Right lobe of liver (tissue), 6 donors: ENCODE data around the gene PRAF2. TPM values are rescaled to one million over a fixed set of nuclear protein-coding genes. Genes with fewer than 3 reads are reported as not detected.
A peak's percentile ranks its signal among the peaks of the same experiment; 100 is the strongest.

Experiments
- ATAC-seq, 4 donors: fragments of 200-7000 bp; cut with Tn5 transposase; one replicate each; pipeline ENCODE4 v1.9.1; 2020; ENCODE audit warnings: mild to moderate bottlenecking in 4 of 4, moderate library complexity in 4 of 4
- DNase-seq, 3 donors: peaks; one replicate each; pipeline ENCODE4 v3.0.0-alpha.2; 2020
- H3K27ac ChIP-seq, 3 donors: fragments of 200-600 bp; one replicate each; pipeline ENCODE4 v1.8.0; 2022
- H3K27me3 ChIP-seq, 2 donors: fragments of 200-600 bp; one replicate each; pipeline ENCODE4 v1.8.0; 2022
- H3K36me3 ChIP-seq, 4 donors: fragments of 200-600 bp; sonication (generic) in 1 of 4; one replicate each; pipeline versions ENCODE4 v1.5.1 to v1.8.0; 2017 to 2022; ENCODE audit warnings: control low read depth in 1 of 4
- H3K4me1 ChIP-seq, 4 donors: fragments of 200-600 bp; sonication (generic) in 1 of 4; one replicate each; pipeline versions ENCODE4 v1.5.1 to v1.8.0; 2017 to 2022; ENCODE audit warnings: control low read depth in 1 of 4
- H3K4me3 ChIP-seq, 3 donors: fragments of 200-600 bp; one replicate each; pipeline ENCODE4 v1.8.0; 2022
- H3K9me3 ChIP-seq, 4 donors: fragments of 200-600 bp; sonication (generic) in 1 of 4; one replicate each; pipeline versions ENCODE4 v1.5.1 to v1.8.0; 2017 to 2022; ENCODE audit warnings: control low read depth in 1 of 4
- POLR2A ChIP-seq: fragments of 450-650 bp; IDR thresholded peaks from one replicate; pipeline ENCODE4 v1.6.1; 2017; ENCODE audit warnings: antibody characterized with exemption, mild to moderate bottlenecking
- WGBS: methylation state at CpG from one replicate; pipeline ENCODE4 v1.1.6; 2018; ENCODE audit warnings: low coverage, low lambda C conversion rate; ENCODE audit not compliant: insufficient coverage; ENCODE audit errors: missing lambda C conversion rate; 5-methylcytosine and 5-hydroxymethylcytosine counted together
- intact Hi-C, 2 donors: fragments of 100-400 bp; cut with DNase I; formaldehyde crosslinking; loops; one replicate each; pipeline versions ENCODE4 v1.11.2 to v1.14.1; 2022
- total RNA-seq, 6 experiments: library from RNA; depleted of rRNA in 2 of 6; stranded (reverse); fragments of >200 nt in 2 of 6; fragmentation: NEBNext Ultra II Directional in 3 of 6; extraction: Animal tissue kit (Norgen Biotek cat#: 25700) in 3 of 6; gene quantifications; one replicate each; pipeline versions ENCODE4 v1.1.0 to v1.2.4, GENCODE V29; 2016 to 2023
- TF ChIP-seq, protein P1 (sequence below), 4 donors: fragments of 200-600 bp in 3 of 4; fragments of 450-650 bp in 1 of 4; IDR thresholded peaks; one replicate each; pipeline versions ENCODE4 v1.5.1 to v1.8.0; 2016 to 2022; ENCODE audit warnings: antibody characterized with exemption in 4 of 4, mild to moderate bottlenecking in 2 of 4
- donor health status: DM: no; HTN: yes; CAD: no.
- donor health status: DM: no; HTN: no; CAD: no.
- donor health status: DM: no; HTN: no; CAD: no.
- donor health status: DM: no; HTN: yes; CAD: no.
- donor health status: DM: no; HTN: yes; CAD: no.

The PRAF2 gene
- total RNA-seq, 6 experiments from 2014 or later = 3.1 to 11.2 (median 5.1) TPM

DNA sequence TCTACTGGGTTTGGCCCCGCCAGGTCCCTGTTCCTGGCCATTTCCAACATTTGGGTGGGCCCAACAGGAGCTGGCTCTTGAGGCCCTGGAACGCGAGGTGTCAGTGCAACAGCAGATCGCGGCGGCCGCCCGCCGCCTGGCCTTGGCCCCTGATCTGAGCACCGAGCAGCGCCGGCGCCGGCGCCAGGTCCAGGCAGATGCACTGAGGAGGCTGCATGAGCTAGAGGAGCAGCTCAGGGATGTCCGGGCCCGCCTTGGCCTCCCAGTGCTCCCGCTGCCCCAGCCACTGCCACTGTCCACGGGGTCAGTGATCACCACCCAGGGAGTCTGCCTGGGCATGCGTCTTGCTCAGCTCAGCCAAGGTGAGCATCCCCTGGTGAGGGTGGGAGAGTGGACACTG is 9.5 kb downstream of the PRAF2 start:
- ATAC-seq (no peak), DNase-seq (no peak)
- no peaks in the 10 kb centered on the region for H3K36me3 ChIP-seq
- no peak overlapping the region for H3K4me3 ChIP-seq
- H3K27ac ChIP-seq = no peak overlapping the region
- H3K9me3 ChIP-seq = no peaks in the 10 kb centered on the region
- TF ChIP-seq POLR2A = no peak
- TF ChIP-seq, protein P1, sequence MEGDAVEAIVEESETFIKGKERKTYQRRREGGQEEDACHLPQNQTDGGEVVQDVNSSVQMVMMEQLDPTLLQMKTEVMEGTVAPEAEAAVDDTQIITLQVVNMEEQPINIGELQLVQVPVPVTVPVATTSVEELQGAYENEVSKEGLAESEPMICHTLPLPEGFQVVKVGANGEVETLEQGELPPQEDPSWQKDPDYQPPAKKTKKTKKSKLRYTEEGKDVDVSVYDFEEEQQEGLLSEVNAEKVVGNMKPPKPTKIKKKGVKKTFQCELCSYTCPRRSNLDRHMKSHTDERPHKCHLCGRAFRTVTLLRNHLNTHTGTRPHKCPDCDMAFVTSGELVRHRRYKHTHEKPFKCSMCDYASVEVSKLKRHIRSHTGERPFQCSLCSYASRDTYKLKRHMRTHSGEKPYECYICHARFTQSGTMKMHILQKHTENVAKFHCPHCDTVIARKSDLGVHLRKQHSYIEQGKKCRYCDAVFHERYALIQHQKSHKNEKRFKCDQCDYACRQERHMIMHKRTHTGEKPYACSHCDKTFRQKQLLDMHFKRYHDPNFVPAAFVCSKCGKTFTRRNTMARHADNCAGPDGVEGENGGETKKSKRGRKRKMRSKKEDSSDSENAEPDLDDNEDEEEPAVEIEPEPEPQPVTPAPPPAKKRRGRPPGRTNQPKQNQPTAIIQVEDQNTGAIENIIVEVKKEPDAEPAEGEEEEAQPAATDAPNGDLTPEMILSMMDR (IDR thresholded peaks at IDR 0.05) = no peak
- intact Hi-C loops = no loop called here
- H3K27me3 ChIP-seq = no peaks in the 10 kb centered on the region
- WGBS = no CpG with 5 or more reads among the region's 20 CpGs
- no peaks in the 10 kb centered on the region for H3K4me1 ChIP-seq

DNA sequence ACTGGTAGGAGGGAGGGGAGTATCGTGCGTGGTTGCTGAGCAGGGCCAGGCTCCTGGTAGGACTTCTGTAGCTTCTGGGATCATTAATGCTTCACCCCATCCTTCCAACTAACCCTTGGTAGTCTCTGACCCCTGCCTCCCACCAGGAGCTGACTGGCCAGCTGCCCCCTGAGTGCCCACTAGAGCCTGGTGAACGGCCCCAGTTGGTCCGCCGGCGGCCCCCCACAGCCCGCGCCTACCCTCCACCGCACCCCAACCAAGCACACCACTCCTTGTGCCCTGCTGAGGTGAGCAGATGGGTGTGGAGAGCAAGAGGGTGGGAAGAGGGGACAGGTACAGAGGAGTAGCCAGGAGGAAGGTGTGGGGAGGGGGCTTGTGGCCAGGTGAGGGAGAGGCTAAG is 10.1 kb downstream of the PRAF2 start:
- ATAC-seq (no peak), DNase-seq (no peak)
- Histone ChIP-seq H3K4me1 (no peaks in the 10 kb centered on the region), H3K27me3 (no peaks in the 10 kb centered on the region), H3K9me3 (no peaks in the 10 kb centered on the region), H3K27ac (no peak overlapping the region), H3K36me3 (no peaks in the 10 kb centered on the region), H3K4me3 (no peak overlapping the region)
- 95% methylated on average over 6 of the region's 9 CpGs for WGBS
- intact Hi-C loops = no loop called here
- TF ChIP-seq, protein P1 (IDR thresholded peaks at IDR 0.05) = no peak
- TF ChIP-seq POLR2A = no peak

DNA sequence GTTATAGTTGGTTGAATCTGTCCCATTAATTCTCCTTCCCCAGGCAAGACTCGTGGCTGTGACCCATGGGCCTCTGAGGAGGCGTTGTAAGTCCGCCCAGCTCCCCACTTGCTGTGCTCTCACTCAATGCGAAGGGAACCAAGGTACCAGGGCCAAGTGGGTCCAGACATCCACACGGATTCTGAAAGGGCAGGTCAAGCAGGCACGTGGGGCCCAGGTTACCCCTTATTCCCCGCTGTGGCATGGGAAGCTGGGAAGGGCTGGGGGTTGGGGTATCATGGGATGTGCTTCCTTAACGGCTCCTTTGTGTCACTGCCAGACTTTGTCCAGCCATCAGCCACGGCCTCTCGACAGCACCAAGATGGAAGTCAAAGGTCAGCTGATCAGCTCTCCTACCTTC is 11.9 kb downstream of the PRAF2 start:
- H3K36me3 ChIP-seq = no peaks in the 10 kb centered on the region
- TF ChIP-seq POLR2A = no peak
- TF ChIP-seq, protein P1 (IDR thresholded peaks at IDR 0.05) = no peak
- no peaks in the 10 kb centered on the region for H3K9me3 ChIP-seq
- no peaks in the 10 kb centered on the region for H3K4me1 ChIP-seq
- no peak overlapping the region for H3K4me3 ChIP-seq
- DNase-seq (no peak), ATAC-seq (no peak)
- 76% methylated on average over 5 of the region's 10 CpGs for WGBS
- H3K27ac ChIP-seq = no peak overlapping the region
- no peaks in the 10 kb centered on the region for H3K27me3 ChIP-seq
- intact Hi-C loops = no loop called here

GRCh38 chrX:49061490-49061889 is 12.3 kb downstream of the PRAF2 start:
- DNase-seq (no peak), ATAC-seq (no peak)
- Histone ChIP-seq H3K36me3 (no peaks in the 10 kb centered on the region), H3K27me3 (no peaks in the 10 kb centered on the region), H3K27ac (no peak overlapping the region), H3K9me3 (no peaks in the 10 kb centered on the region), H3K4me1 (no peaks in the 10 kb centered on the region), H3K4me3 (no peak overlapping the region)
- WGBS = 65% methylated on average over 5 of the region's 7 CpGs
- no peak for TF ChIP-seq POLR2A
- TF ChIP-seq, protein P1 (IDR thresholded peaks at IDR 0.05) = no peak
- intact Hi-C loops = no loop called here

GRCh38 chrX:49060914-49061313 is 12.9 kb downstream of the PRAF2 start:
- no peaks in the 10 kb centered on the region for H3K36me3 ChIP-seq
- DNase-seq (no peak), ATAC-seq (peak in 1 of 4 donors; percentile 39)
- H3K9me3 ChIP-seq = no peaks in the 10 kb centered on the region
- TF ChIP-seq POLR2A = no peak
- TF ChIP-seq, protein P1 (IDR thresholded peaks at IDR 0.05) = no peak
- no peak overlapping the region for H3K27ac ChIP-seq
- H3K27me3 ChIP-seq = no peaks in the 10 kb centered on the region
- no peak overlapping the region for H3K4me3 ChIP-seq
- intact Hi-C loops = no loop called here
- 56% methylated on average over 3 of the region's 3 CpGs for WGBS
- H3K4me1 ChIP-seq = no peaks in the 10 kb centered on the region
